HepG2 (cell line): ENCODE data around the gene NMT2. TPM values are rescaled to one million over a fixed set of nuclear protein-coding genes. Genes with fewer than 3 reads are reported as not detected.

Experiments
- ARHGAP35 ChIP-seq: sonication (generic); formaldehyde crosslinking; IDR thresholded peaks from 2 replicates; pipeline ENCODE4 v1.9.0; 2022; ENCODE audit warnings: mild to moderate bottlenecking, inconsistent platforms, moderate library complexity, missing genetic modification reagents, borderline replicate concordance
- ARNT ChIP-seq: fragments of 450-650 bp; IDR thresholded peaks from 2 replicates; pipeline ENCODE4 v1.6.1; 2017
- HNF1A ChIP-seq, 2 experiments: sonication (generic) in 1 of 2; formaldehyde crosslinking in 1 of 2; IDR thresholded peaks; 2 replicates each; pipeline versions ENCODE4 v1.4.0 to v1.6.1; 2016 to 2020; ENCODE audit warnings: borderline replicate concordance in 1 of 2, low read depth in 1 of 2, mild to moderate bottlenecking in 1 of 2, missing genetic modification reagents in 1 of 2
- KDM5B ChIP-seq: sonication (generic); formaldehyde crosslinking; IDR thresholded peaks from 2 replicates; pipeline ENCODE4 v1.4.0; 2020; ENCODE audit warnings: missing genetic modification reagents, mild to moderate bottlenecking, borderline replicate concordance
- KLF11 ChIP-seq: IDR thresholded peaks from 2 replicates; pipeline ENCODE4 v1.6.1; 2016; ENCODE audit warnings: missing compliant biosample characterization
- MIER3 ChIP-seq: IDR thresholded peaks from 2 replicates; pipeline ENCODE4 v1.6.1; 2016; ENCODE audit warnings: missing compliant biosample characterization, borderline replicate concordance
- NAIF1 ChIP-seq: sonication (generic); formaldehyde crosslinking; IDR thresholded peaks from 2 replicates; pipeline ENCODE4 v1.5.0; 2020; ENCODE audit warnings: mild to moderate bottlenecking, missing genetic modification reagents, borderline replicate concordance
- NFIC ChIP-seq: IDR thresholded peaks from 2 replicates; pipeline ENCODE4 v1.6.1; 2012; ENCODE audit warnings: mild to moderate bottlenecking, low read length, inconsistent platforms
- SP2 ChIP-seq: sonication (generic); formaldehyde crosslinking; IDR thresholded peaks from 2 replicates; pipeline ENCODE4 v1.5.1; 2020; ENCODE audit warnings: mild to moderate bottlenecking, missing genetic modification reagents
- ZNF18 ChIP-seq: sonication (generic); formaldehyde crosslinking; IDR thresholded peaks from 2 replicates; pipeline ENCODE4 v1.8.0; 2022; ENCODE audit warnings: mild to moderate bottlenecking, missing genetic modification reagents; ENCODE audit not compliant: insufficient replicate concordance
- ZNF235 ChIP-seq: sonication (generic); formaldehyde crosslinking; IDR thresholded peaks from 2 replicates; pipeline ENCODE4 v1.8.1; 2023; ENCODE audit warnings: mild to moderate bottlenecking, missing genetic modification reagents, borderline replicate concordance
- ZNF263 ChIP-seq: sonication (generic); formaldehyde crosslinking; IDR thresholded peaks from 2 replicates; pipeline ENCODE4 v1.4.0; 2020; ENCODE audit warnings: missing genetic modification reagents
- ZNF646 ChIP-seq: sonication (generic); formaldehyde crosslinking; IDR thresholded peaks from 2 replicates; pipeline ENCODE4 v1.9.0; 2021; ENCODE audit warnings: mild to moderate bottlenecking, missing genetic modification reagents
- ZNF775 ChIP-seq: sonication (generic); formaldehyde crosslinking; IDR thresholded peaks from 2 replicates; pipeline ENCODE4 v1.4.0; 2020; ENCODE audit warnings: missing genetic modification reagents, mild to moderate bottlenecking, moderate library complexity, borderline replicate concordance
- ZNF788 ChIP-seq: sonication (generic); formaldehyde crosslinking; IDR thresholded peaks from 2 replicates; pipeline ENCODE4 v1.5.0; 2020; ENCODE audit warnings: mild to moderate bottlenecking, missing genetic modification reagents, borderline replicate concordance
- ZNF790 ChIP-seq: sonication (generic); formaldehyde crosslinking; IDR thresholded peaks from 2 replicates; pipeline ENCODE4 v1.8.0; 2022; ENCODE audit warnings: missing genetic modification reagents, mild to moderate bottlenecking, borderline replicate concordance
- ZSCAN29 ChIP-seq: sonication (generic); formaldehyde crosslinking; conservative IDR thresholded peaks from 2 replicates; pipeline ENCODE4 v1.4.0; 2020; ENCODE audit warnings: mild to moderate bottlenecking, missing genetic modification reagents
- polyA plus RNA-seq, 8 experiments: library from polyadenylated mRNA; depleted of rRNA in 3 of 8; stranded (reverse) in 7 of 8; unstranded in 1 of 8; fragments of >200 nt; fragmentation: Illumina TruSeq in 4 of 8; extraction: Trizol in 4 of 8; gene quantifications; 2 replicates each; pipeline versions ENCODE4 v1.2.1 to v1.2.3, GENCODE V29; 2011 to 2016; ENCODE audit warnings: low read depth in 4 of 8, missing spikeins in 1 of 8, mixed read lengths in 1 of 8; ENCODE audit not compliant: insufficient read depth in 1 of 8
- total RNA-seq, 5 experiments: library from RNA; depleted of rRNA; stranded (reverse); fragments of >200 nt; fragmentation: Illumina TruSeq; extraction: Trizol; gene quantifications; 2 replicates each; pipeline ENCODE4 v1.2.3, GENCODE V29; 2016; ENCODE audit warnings: low read depth in 1 of 5

The NMT2 gene
- total and polyA plus RNA-seq, 2 of the 13 experiments (the other 11 are each of a cell fraction or from before 2014, with no cell fraction given), result 10.1 to 23.8 TPM

- no peak for TF ChIP-seq SP2 (CRISPR knock-in tag)
- no peak for TF ChIP-seq ZNF263
- no peak for TF ChIP-seq KLF11 (CRISPR knock-in tag)
- TF ChIP-seq ZNF646 (CRISPR knock-in tag), result no peak
- TF ChIP-seq ZNF790, result no peak
- TF ChIP-seq ZSCAN29 (CRISPR knock-in tag), result no peak
- TF ChIP-seq ZNF788 (CRISPR knock-in tag), result no peak
- TF ChIP-seq ARHGAP35, result no peak
- TF ChIP-seq NAIF1, result no peak
- TF ChIP-seq HNF1A (IDR thresholded peaks at IDR 0.05; ENCODE audit: low read depth), result no peak
- no peak for TF ChIP-seq HNF1A (CRISPR knock-in tag; IDR thresholded peaks at IDR 0.05; ENCODE audit: borderline replicate concordance)
- no peak for TF ChIP-seq NFIC
- no peak for TF ChIP-seq MIER3 (CRISPR knock-in tag)
- TF ChIP-seq ARNT, result no peak
- TF ChIP-seq ZNF235 (CRISPR knock-in tag), result no peak
- TF ChIP-seq ZNF18 (CRISPR knock-in tag), result no peak
- TF ChIP-seq KDM5B (CRISPR knock-in tag), result no peak
- TF ChIP-seq ZNF775, result no peak
Observed at GRCh38 chr10:15168786-15169554, 477 bp upstream of the NMT2 start (continued).
